Skeletal muscle satellite cell (primary cell): ENCODE data around the gene DQX1.
"Not testable (repeated sequence)": the region's sequence is repeated elsewhere in the genome, so short reads cannot be mapped to it uniquely, and the experiment has no call there.

Experiments
- H3K27me3 ChIP-seq: 2 replicates; pipeline ENCODE4 v1.7.0; 2013; ENCODE audit warnings: low read length; ENCODE audit not compliant: control insufficient read depth, insufficient read depth
- H3K36me3 ChIP-seq: 2 replicates; pipeline ENCODE4 v1.7.0; 2013; ENCODE audit warnings: mild to moderate bottlenecking, control low read depth, low read length; ENCODE audit not compliant: insufficient read depth
- H3K4me1 ChIP-seq: 2 replicates; pipeline ENCODE4 v1.7.0; 2013; ENCODE audit warnings: low read length; ENCODE audit not compliant: control insufficient read depth, insufficient read depth
- H3K4me2 ChIP-seq: 2 replicates; pipeline ENCODE4 v1.7.0; 2013; ENCODE audit warnings: mild to moderate bottlenecking, low read length
- H3K4me3 ChIP-seq: 2 replicates; pipeline ENCODE4 v1.7.0; 2013; ENCODE audit warnings: low read length
- H3K9ac ChIP-seq: 2 replicates; pipeline ENCODE4 v1.7.0; 2013; ENCODE audit warnings: mild to moderate bottlenecking, low read depth, low read length, moderate library complexity
- H3K9me3 ChIP-seq: replicated peaks from 2 replicates; pipeline ENCODE4 v1.7.0; 2013; ENCODE audit warnings: mild to moderate bottlenecking, control low read depth, low read length

DQX1 gene

DNA sequence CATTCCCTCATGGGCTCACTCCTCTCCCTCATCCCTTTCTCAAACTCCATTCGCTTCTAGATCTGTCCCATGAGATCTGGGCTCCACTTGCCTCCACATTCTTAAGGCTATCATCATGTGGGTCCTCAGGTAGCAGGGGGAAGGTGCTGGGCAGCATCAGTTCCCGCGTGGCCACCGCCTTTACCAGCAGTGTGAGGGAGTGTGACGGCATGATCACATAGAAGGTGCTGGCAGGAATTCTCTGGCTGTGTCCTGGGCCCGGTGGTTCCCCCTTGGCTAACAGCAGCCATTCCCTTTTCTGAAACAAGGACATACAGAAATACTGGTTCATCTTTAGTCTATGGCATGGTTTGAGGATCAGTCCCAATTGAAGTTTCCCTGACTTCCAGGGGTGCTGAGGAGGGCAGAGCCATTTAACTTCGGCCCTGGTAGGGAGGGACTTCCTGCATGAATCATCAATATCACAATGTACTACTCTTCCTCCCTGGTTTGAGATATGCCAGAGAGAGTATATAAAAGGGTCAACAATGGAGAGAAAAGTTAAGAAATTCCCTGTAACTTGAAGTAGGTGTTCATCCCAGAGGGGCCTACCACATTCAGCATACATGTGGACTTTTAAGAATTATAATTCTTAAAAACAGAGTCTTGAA is 36.2 kb upstream of the DQX1 start:
- Histone ChIP-seq H3K4me2 (no peak overlapping the region), H3K9ac (no peak overlapping the region), H3K4me3 (no peak overlapping the region), H3K27me3 (no peaks in the 10 kb centered on the region), H3K36me3 (peaks cover 3% of the 10 kb centered on the region), H3K9me3 (no peaks in the 10 kb centered on the region), H3K4me1 (peaks cover 55% of the 10 kb centered on the region)

DNA sequence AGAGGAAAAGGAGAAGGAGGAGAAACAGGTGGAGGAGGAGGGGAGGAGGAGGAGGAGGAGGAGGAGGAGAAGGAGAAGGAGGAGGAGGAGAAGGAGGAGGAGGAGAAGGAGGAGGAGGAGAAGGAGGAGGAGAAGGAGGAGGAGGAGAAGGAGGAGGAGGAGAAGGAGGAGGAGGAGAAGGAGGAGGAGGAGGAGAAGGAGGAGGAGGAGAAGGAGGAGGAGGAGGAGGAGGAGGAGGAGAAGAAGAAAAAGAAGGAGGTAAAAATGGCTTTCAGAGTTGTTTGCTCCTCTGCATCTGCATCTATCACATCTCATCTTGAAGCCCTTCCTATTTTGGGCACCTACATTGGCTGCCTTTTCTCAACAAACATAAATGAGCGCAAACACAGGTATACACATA is 35.0 kb upstream of the DQX1 start:
- Histone ChIP-seq H3K36me3 (peaks cover 15% of the 10 kb centered on the region), H3K4me1 (peaks cover 47% of the 10 kb centered on the region)
- not testable (repeated sequence) for H3K9ac ChIP-seq, H3K9me3 ChIP-seq, H3K4me3 ChIP-seq, H3K4me2 ChIP-seq, H3K27me3 ChIP-seq

DNA sequence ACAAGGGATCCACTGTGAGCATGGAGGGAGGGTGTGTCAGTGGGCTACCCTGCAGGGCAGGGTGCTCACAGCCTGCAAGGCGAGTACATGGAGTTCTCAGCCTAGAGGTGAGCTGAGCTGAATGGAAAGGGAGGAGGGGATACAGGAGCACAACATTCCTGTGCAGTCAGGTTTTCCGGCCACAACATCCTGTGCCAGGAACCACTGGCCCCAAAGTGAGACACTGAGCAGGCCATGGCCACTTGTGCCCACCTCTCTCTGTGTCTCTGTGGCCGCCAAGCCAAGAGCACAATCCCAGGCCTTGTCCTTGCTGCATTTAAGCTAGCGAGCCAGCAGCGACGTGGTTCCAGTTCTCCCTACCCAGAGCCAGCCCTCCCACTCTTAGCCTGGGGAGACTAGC is 34.6 kb upstream of the DQX1 start:
- Histone ChIP-seq H3K4me2 (no peak overlapping the region), H3K9ac (no peak overlapping the region), H3K4me1 (peaks cover 47% of the 10 kb centered on the region), H3K4me3 (no peak overlapping the region), H3K27me3 (no peaks in the 10 kb centered on the region), H3K9me3 (no peaks in the 10 kb centered on the region), H3K36me3 (peaks cover 15% of the 10 kb centered on the region)

DNA sequence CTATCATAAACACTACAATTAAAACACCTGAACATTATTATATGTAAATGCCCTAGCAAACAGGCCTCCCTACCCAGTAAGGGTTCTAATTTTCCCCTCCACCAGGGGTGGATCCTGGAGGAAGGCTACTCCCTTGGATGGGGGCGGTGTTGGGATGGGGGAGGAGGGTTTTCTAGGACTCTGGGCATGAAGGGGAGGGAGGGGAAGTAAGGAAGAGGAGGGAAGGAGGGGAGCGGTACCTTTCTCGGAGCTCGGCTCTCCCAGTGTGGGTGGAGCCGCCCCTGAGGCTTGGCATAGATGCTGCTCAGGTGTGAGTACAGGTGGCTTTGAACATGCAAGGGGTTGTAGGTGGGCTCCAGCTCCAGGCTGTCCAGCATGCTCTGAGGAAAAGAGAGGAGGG is 33.9 kb upstream of the DQX1 start:
- Histone ChIP-seq H3K4me3 (no peak overlapping the region), H3K4me2 (no peak overlapping the region), H3K9ac (no peak overlapping the region), H3K27me3 (no peaks in the 10 kb centered on the region), H3K9me3 (no peaks in the 10 kb centered on the region), H3K36me3 (peaks cover 15% of the 10 kb centered on the region), H3K4me1 (peaks cover 52% of the 10 kb centered on the region)

DNA sequence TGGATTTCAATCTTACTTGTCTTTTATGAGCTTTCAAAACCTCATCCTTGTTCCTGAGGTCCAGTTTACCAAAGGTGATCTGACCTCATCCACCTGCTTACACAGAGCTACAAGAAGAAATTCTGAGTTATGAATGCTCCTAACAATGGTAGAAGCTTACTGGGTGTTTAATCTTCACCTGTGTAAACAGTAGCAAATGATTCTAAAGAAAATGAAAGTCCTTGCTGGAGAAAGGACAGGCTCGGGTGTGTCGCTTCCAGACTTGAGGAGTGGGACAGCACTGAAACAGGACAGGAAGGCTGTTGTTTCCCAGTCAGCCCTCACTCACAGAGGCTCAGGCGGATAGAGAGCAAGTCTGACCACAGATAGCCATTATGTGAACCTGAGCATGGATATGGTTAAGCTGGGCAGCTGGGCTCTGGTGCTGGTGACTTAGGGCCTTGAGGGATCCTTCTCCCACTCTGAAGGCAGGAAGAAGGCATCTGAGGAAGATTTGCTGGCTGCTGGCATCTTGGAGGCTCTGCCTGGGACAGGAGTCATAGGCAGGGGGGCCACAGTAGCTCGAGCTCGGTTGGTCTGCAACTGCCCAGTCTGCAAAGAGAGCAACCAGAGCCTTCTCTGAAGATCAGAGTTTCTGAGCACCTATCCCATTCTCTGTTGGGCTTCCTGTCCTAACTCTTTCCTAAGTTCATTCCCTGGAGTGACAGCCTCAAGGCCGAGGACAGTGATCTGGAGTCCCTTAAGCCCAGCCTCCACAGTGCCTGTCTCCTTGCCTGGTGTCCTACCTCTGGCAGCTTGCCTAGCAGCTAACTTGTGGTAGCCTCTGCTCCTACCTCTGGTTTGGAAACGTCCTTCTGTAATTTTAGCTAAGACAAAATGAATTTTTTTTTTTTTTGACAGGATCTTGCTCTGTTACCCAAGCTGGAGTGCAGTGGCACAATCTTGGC is 32.5 kb upstream of the DQX1 start:
- H3K36me3 ChIP-seq: peaks cover 15% of the 10 kb centered on the region
- H3K9me3 ChIP-seq: no peaks in the 10 kb centered on the region
- H3K4me3 ChIP-seq: no peak overlapping the region
- no peak overlapping the region for H3K4me2 ChIP-seq
- H3K9ac ChIP-seq: no peak overlapping the region
- H3K27me3 ChIP-seq: no peaks in the 10 kb centered on the region
- H3K4me1 ChIP-seq: peaks cover 41% of the 10 kb centered on the region

DNA sequence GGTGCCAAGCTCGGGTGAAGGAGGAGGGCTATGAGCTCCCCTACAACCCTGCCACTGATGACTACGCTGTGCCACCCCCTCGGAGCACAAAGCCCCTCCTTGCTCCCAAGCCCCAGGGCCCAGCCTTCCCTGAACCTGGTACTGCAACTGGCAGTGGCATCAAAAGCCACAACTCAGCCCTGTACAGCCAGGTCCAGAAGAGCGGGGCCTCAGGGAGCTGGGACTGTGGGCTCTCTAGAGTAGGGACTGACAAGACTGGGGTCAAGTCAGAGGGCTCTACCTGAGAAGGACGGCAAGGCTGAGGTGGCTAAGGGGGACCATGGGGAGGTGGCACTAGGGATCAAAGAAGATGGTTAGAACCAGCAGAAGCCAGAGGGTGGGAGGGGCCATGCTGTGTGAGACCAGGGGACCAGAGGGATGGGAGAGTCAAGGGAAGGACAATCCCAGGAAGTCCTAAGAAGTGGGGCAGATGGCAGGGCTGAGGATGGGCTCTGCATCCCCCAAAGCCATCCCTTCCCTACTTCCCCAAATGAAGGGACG is 30.9 kb upstream of the DQX1 start:
- no peak overlapping the region for H3K4me3 ChIP-seq
- H3K9ac ChIP-seq: no peak overlapping the region
- no peaks in the 10 kb centered on the region for H3K9me3 ChIP-seq
- H3K4me2 ChIP-seq: no peak overlapping the region
- H3K36me3 ChIP-seq: peaks cover 15% of the 10 kb centered on the region
- H3K4me1 ChIP-seq: peaks cover 42% of the 10 kb centered on the region
- no peaks in the 10 kb centered on the region for H3K27me3 ChIP-seq

DNA sequence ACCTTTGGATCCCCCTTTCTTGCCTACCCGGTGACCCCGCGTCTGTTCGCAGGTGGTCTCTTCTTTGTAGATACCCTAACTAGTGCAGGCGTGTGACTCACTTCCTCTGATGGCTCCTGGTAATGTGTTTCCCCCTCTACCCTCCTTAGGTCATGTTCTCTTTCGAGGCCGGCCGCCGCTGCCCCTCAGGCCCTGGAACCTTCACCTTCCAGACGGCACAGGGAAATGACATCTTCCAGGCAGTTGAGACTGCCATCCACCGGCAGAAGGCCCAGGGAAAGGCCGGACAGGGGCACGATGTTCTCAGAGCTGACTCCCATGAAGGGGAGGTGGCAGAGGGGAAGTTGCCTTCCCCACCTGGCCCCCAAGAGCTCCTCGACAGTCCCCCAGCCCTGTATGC is 30.1 kb upstream of the DQX1 start:
- peak overlapping the region; percentile 100 for H3K4me3 ChIP-seq

DNA sequence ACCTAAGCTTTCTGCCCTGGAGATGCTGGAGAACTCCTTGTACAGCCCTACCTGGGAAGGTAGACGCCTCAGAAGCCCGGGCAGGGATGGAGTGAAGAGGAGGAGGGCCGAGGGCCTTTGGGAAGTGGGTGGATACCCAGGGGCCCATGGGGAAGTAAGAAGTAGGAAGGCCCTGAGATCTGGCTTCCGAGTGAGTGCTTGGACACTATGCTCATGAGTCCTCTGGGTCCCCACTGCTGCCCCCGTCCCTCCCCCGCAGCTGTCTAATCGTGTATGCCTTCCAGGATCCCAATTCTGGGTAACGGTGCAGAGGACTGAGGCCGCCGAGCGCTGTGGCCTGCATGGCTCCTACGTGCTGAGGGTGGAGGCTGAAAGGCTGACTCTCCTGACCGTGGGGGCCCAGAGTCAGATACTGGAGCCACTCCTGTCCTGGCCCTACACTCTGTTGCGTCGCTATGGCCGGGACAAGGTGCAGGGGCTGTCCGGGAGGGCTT is 29.6 kb upstream of the DQX1 start:
- H3K4me1 ChIP-seq: peaks cover 45% of the 10 kb centered on the region
- H3K36me3 ChIP-seq: peaks cover 15% of the 10 kb centered on the region
- H3K27me3 ChIP-seq: no peaks in the 10 kb centered on the region
- H3K9me3 ChIP-seq: no peaks in the 10 kb centered on the region
- H3K9ac ChIP-seq: peak overlapping the region; percentile 94
- peak overlapping the region; percentile 100 for H3K4me3 ChIP-seq
- peak overlapping the region; percentile 98 for H3K4me2 ChIP-seq

More for the DNA sequence above, 30.1 kb upstream of the DQX1 start:
- H3K4me2 ChIP-seq: peak overlapping the region; percentile 98
- H3K9me3 ChIP-seq: no peaks in the 10 kb centered on the region
- H3K4me1 ChIP-seq: peaks cover 47% of the 10 kb centered on the region
- H3K9ac ChIP-seq: no peak overlapping the region
- H3K27me3 ChIP-seq: no peaks in the 10 kb centered on the region
- H3K36me3 ChIP-seq: peaks cover 15% of the 10 kb centered on the region

DNA sequence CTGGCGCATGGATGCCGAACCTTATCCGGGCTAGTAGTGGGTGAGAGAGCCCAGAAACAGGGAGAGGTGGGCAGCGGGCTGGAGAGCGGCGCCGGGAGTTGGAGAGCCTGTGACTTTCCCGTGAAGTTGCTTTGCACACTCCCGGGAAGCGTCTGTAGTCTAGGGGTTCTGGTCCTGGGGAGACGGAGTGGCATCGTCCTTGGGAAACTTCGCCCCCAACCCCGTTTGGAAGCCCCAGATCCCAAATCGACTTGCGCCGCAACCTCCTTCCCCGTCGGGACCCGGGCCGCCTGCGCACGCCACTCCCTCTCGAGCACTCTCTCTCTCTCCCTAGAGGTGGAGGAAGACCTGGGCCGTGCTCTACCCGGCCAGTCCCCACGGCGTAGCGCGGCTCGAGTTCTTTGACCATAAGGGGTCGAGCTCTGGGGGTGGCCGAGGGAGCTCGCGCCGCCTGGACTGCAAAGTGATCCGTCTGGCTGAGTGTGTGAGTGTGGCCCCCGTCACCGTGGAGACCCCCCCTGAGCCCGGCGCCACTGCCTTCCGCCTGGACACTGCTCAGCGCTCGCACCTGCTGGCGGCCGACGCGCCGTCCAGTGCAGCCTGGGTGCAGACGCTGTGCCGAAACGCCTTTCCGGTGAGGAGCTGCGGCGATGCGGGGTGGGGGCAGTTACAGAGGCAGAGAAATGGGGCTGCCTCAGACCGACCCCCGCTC is 28.9 kb upstream of the DQX1 start:
- Histone ChIP-seq H3K4me3 (peak overlapping the region; percentile 100), H3K9me3 (no peaks in the 10 kb centered on the region), H3K27me3 (no peaks in the 10 kb centered on the region), H3K36me3 (peaks cover 17% of the 10 kb centered on the region), H3K4me2 (peak overlapping the region; percentile 98), H3K9ac (peak overlapping the region; percentile 94), H3K4me1 (peaks cover 41% of the 10 kb centered on the region)

DNA sequence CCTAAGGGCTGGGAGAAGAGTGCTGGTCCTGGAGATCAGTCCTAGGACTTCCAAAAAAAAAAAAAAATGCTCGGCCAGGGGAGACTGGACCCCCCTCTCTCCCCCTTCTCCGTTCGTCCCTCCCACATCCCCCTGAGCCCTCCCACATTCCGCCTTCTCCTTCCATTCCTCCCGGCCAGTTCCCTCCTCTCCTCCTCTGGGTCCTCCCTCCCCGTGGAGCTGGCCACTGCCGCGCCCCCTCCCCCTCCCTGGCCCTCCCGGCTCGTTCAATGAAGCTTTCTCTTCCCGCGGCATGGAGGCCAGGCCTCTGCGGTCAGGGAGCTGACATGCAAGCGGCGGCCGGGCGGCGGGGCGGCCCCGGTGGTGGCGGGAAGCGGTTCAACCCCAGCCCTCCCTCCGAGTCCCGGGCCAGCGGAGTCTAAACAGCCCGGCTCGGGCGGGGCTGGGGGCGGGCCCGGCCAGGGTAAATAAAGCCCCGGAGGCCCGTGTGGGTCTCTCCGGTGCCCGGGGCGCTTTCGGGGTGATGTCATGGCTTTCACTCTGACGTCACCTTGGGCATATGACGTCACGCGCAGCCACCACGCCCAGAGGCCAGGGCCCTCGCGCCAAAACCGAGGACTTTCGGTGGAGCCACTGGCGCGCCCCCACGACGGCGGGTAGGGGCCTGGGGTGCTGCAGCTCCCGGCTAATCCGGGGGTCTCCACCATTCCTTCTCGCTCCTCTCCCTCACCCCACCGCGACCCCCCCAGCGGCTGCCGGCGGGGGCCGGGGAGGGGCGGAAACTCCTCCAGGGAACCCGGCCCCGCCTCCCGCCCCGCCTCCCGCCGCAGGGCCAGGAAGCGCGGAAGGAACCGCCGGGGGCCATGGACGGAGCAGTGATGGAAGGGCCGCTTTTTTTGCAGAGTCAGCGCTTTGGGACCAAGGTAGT is 28.1 kb upstream of the DQX1 start, which contains the start of the genes DOK1 and LOXL3:
TSS of gene DOK1 (plus strand) at position 829 of the 928 bp plus-strand sequence. CDS start at position 864, 35 bp downstream.
TSS of gene LOXL3 (minus strand) at position 51 of the 928 bp plus-strand sequence. CDS start 1,308 bp downstream, outside the sequence.
- Histone ChIP-seq H3K4me3 (peak within 1 kb of the TSS; percentile 100), H3K4me1 (peaks cover 47% of the 10 kb centered on the region), H3K27me3 (no peaks in the 10 kb centered on the region), H3K9ac (peak within 1 kb of the TSS; percentile 94), H3K9me3 (no peaks in the 10 kb centered on the region), H3K4me2 (peak within 1 kb of the TSS; percentile 98), H3K36me3 (peaks cover 22% of the 10 kb centered on the region)
